NCI-H1092 (cell line): Measurements from ENCODE around the gene FAM149B1.

Experiments used
- DNase-seq: peaks from one replicate; lab custom pipeline; 2025; lab: John Stamatoyannopoulos, UW

FAM149B1 gene

GRCh38 chr10:73287441-73287840 lies 119.5 kb downstream of the FAM149B1 start:
- DNase-seq: no peak

- no peak for DNase-seq
Observed at GRCh38 chr10:73289958-73290357, 122.0 kb downstream of the FAM149B1 start.

GRCh38 chr10:73293461-73293860 lies 125.5 kb downstream of the FAM149B1 start:
- no peak for DNase-seq
